LHCN-M2 (cell line): ENCODE data around the gene TIMD4. TPM values are rescaled to one million over a fixed set of nuclear protein-coding genes. Genes with fewer than 3 reads are reported as not detected.

Source experiments
- total RNA-seq: library from RNA; depleted of rRNA; stranded (reverse); fragments of >200 nt; gene quantifications from 2 replicates; pipeline ENCODE4 v1.2.3, GENCODE V29; 2014; rRNA removed

Gene TIMD4
- total RNA-seq, 1 experiment from 2014 or later: not detected

Other genes with a start within 250 kb of the TIMD4 start
- gene PPP1R2B, start 112.9 kb downstream of the TIMD4 start, total RNA-seq: 0.06 TPM in 1 of 2 replicates, not detected in the other
- not detected in 2 replicates for gene HAVCR1, start 95.9 kb upstream of the TIMD4 start, total RNA-seq
- gene HAVCR2, start 145.8 kb upstream of the TIMD4 start, total RNA-seq: 0.06 and 0.17 TPM in 2 replicates
- gene MED7, start 179.6 kb upstream of the TIMD4 start, total RNA-seq: 11.5 and 13.0 TPM in 2 replicates
- not detected in 2 replicates for gene GARIN3, start 203.0 kb upstream of the TIMD4 start, total RNA-seq
- 0.06 TPM in 1 of 2 replicates, not detected in the other for gene ITK, start 217.6 kb upstream of the TIMD4 start, total RNA-seq